ENCODE measurements around the gene KRTAP10-1. TPM values are rescaled to one million over a fixed set of nuclear protein-coding genes. Genes with fewer than 3 reads are reported as not detected.

KRTAP10-1 gene
- total RNA-seq, 1 donor from 2014 or later, result not detected

Other genes starting within 250 kb of the KRTAP10-1 start
- gene PFKL, start 240.1 kb downstream of the KRTAP10-1 start, total RNA-seq, result 163 TPM
- gene CFAP410, start 200.8 kb downstream of the KRTAP10-1 start, total RNA-seq, result 20.2 TPM
- gene TRPM2, start 186.6 kb downstream of the KRTAP10-1 start, total RNA-seq, result 10.0 TPM
- 3.8 TPM for gene LRRC3, start 84.7 kb downstream of the KRTAP10-1 start, total RNA-seq
- gene KRTAP10-2, start 11.3 kb upstream of the KRTAP10-1 start, total RNA-seq, result not detected
- not detected for gene KRTAP10-3, start 18.6 kb upstream of the KRTAP10-1 start, total RNA-seq
- not detected for gene KRTAP10-4, start 33.5 kb upstream of the KRTAP10-1 start, total RNA-seq
- not detected for gene KRTAP10-5, start 40.4 kb upstream of the KRTAP10-1 start, total RNA-seq
- not detected for gene KRTAP10-6, start 52.3 kb upstream of the KRTAP10-1 start, total RNA-seq
- not detected for gene KRTAP10-7, start 60.4 kb upstream of the KRTAP10-1 start, total RNA-seq
- gene KRTAP10-8, start 71.9 kb upstream of the KRTAP10-1 start, total RNA-seq, result not detected
- not detected for gene KRTAP10-9, start 86.9 kb upstream of the KRTAP10-1 start, total RNA-seq
- gene KRTAP10-10, start 97.2 kb upstream of the KRTAP10-1 start, total RNA-seq, result not detected
- gene KRTAP10-11, start 106.2 kb upstream of the KRTAP10-1 start, total RNA-seq, result not detected
- gene KRTAP12-4, start 114.5 kb upstream of the KRTAP10-1 start, total RNA-seq, result not detected
- gene KRTAP12-3, start 117.7 kb upstream of the KRTAP10-1 start, total RNA-seq, result not detected
- not detected for gene KRTAP12-2, start 126.7 kb upstream of the KRTAP10-1 start, total RNA-seq
- gene KRTAP12-1, start 142.0 kb upstream of the KRTAP10-1 start, total RNA-seq, result not detected
- not detected for gene KRTAP10-12, start 157.0 kb upstream of the KRTAP10-1 start, total RNA-seq
- gene TSPEAR, start 171.4 kb upstream of the KRTAP10-1 start, total RNA-seq, result 0.10 TPM